GM21529 (cell line): ENCODE measurements around the gene DDIT4.
"Not testable (repeated sequence)": the region's sequence is repeated elsewhere in the genome, so short reads cannot be mapped to it uniquely, and the experiment has no call there.

Source experiments
- ATAC-seq: cut with Tn5 transposase; IDR thresholded peaks from one replicate; pipeline ENCODE4 v1.9.1; 2021; ENCODE audit not compliant: unreplicated experiment

Gene DDIT4

GRCh38 chr10:72292223-72292691, 18.5 kb downstream of the DDIT4 start:
- no peak for ATAC-seq

GRCh38 chr10:72295330-72295910, 21.7 kb downstream of the DDIT4 start:
- ATAC-seq = no peak

- not testable (repeated sequence) for ATAC-seq
Observed at GRCh38 chr10:72296829-72297280, 23.1 kb downstream of the DDIT4 start.

GRCh38 chr10:72297281-72297804, 23.6 kb downstream of the DDIT4 start:
- ATAC-seq = peak; percentile 58

- ATAC-seq = peak; percentile 76
Observed at GRCh38 chr10:72297805-72298591, 24.3 kb downstream of the DDIT4 start.

- ATAC-seq = no peak
Observed at GRCh38 chr10:72298592-72299519, 25.1 kb downstream of the DDIT4 start.

- no peak for ATAC-seq
Observed at GRCh38 chr10:72303424-72304128, 29.9 kb downstream of the DDIT4 start.

GRCh38 chr10:72306215-72306760, 32.6 kb downstream of the DDIT4 start:
- ATAC-seq = no peak

GRCh38 chr10:72307711-72308110, 34.0 kb downstream of the DDIT4 start:
- not testable (repeated sequence) for ATAC-seq

- no peak for ATAC-seq
Observed at GRCh38 chr10:72308320-72308987, 34.7 kb downstream of the DDIT4 start.

GRCh38 chr10:72309290-72310240, 35.8 kb downstream of the DDIT4 start:
- ATAC-seq = no peak

- no peak for ATAC-seq
Observed at GRCh38 chr10:72310241-72310633, 36.5 kb downstream of the DDIT4 start.

GRCh38 chr10:72310636-72311035, 36.9 kb downstream of the DDIT4 start:
- no peak for ATAC-seq

- ATAC-seq = no peak
Observed at GRCh38 chr10:72311667-72312066, 37.9 kb downstream of the DDIT4 start.

- ATAC-seq = no peak
Observed at GRCh38 chr10:72312865-72313391, 39.2 kb downstream of the DDIT4 start.

GRCh38 chr10:72314263-72314662, 40.5 kb downstream of the DDIT4 start:
- no peak for ATAC-seq

- no peak for ATAC-seq
Observed at GRCh38 chr10:72315054-72315453, 41.3 kb downstream of the DDIT4 start.
